Body of pancreas (tissue), 4 donors: ENCODE measurements around the gene ARFGAP3.

Experiments
- CTCF ChIP-seq, 7 experiments: fragments of 450-650 bp in 4 of 7; fragments of 200-600 bp in 3 of 7; sonication (generic) in 3 of 7; IDR thresholded peaks; one replicate each; pipeline ENCODE4 v1.5.1; 2016 to 2019; ENCODE audit warnings: antibody characterized with exemption in 7 of 7
- POLR2A ChIP-seq, 3 donors: fragments of 450-650 bp; IDR thresholded peaks; one replicate each; pipeline ENCODE4 v1.6.1; 2016; ENCODE audit warnings: antibody characterized with exemption in 3 of 3, mild to moderate bottlenecking in 2 of 3

GRCh38 chr22:42883970-42884369 is 26.9 kb upstream of the ARFGAP3 start:
- TF ChIP-seq CTCF (IDR thresholded peaks at IDR 0.05) (no peak), POLR2A (IDR thresholded peaks at IDR 0.05) (no peak)
